ENCODE measurements around the gene ZNF280B. TPM values are rescaled to one million over a fixed set of nuclear protein-coding genes. Genes with fewer than 3 reads are reported as not detected.

The ZNF280B gene
- total RNA-seq, 1 donor from 2014 or later, result 5.0 TPM

DNA sequence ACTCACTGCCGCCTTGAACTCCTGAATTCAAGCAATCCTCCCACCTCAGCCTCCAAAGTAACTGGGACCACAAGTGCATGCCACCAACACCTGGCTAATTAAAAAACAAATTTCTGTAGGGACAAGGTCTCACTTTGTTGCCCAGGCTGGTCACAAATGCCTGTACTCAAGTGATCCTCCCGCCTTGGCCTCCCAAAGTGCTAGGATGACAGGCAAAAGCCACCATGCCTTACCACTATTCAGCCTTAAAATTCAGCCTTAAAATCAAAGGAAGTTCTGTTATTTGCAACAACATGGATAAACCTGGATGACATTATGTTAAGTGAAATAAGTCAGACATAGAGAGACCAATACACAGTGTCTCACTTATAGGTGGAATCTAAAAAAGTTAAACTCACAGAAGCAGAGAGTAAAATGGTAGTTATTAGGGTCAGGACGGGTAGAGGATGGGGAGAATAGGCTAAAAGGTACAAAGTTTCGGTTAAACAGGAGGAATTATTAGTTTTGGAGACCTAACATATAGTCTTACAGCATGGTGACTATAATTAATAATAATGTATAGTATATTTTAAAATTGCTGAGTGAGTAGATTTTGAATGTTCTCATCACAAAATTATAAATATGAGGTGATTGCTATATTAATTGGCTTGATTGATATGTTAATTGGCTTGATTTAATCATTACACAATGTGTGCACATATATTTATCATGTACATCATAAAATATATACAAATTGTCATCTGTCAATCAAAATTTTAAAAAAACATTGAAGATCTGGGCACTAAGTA, 17.8 kb upstream of the ZNF280B start:
- Mint-ChIP-seq H3K27ac (no peak overlapping the region), H3K36me3 (no peaks in the 10 kb centered on the region), H3K4me3 (no peak overlapping the region), H3K9me3 (no peaks in the 10 kb centered on the region), H3K4me1 (ENCODE audit: unreplicated experiment) (no peaks in the 10 kb centered on the region), H3K27me3 (peaks cover 30% of the 10 kb centered on the region)
- TF ChIP-seq, protein P1, sequence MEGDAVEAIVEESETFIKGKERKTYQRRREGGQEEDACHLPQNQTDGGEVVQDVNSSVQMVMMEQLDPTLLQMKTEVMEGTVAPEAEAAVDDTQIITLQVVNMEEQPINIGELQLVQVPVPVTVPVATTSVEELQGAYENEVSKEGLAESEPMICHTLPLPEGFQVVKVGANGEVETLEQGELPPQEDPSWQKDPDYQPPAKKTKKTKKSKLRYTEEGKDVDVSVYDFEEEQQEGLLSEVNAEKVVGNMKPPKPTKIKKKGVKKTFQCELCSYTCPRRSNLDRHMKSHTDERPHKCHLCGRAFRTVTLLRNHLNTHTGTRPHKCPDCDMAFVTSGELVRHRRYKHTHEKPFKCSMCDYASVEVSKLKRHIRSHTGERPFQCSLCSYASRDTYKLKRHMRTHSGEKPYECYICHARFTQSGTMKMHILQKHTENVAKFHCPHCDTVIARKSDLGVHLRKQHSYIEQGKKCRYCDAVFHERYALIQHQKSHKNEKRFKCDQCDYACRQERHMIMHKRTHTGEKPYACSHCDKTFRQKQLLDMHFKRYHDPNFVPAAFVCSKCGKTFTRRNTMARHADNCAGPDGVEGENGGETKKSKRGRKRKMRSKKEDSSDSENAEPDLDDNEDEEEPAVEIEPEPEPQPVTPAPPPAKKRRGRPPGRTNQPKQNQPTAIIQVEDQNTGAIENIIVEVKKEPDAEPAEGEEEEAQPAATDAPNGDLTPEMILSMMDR (conservative IDR thresholded peaks at IDR 0.05), result no peak
- DNase-seq (ENCODE audit: extremely low spot score, unreplicated experiment), result no peak

DNA sequence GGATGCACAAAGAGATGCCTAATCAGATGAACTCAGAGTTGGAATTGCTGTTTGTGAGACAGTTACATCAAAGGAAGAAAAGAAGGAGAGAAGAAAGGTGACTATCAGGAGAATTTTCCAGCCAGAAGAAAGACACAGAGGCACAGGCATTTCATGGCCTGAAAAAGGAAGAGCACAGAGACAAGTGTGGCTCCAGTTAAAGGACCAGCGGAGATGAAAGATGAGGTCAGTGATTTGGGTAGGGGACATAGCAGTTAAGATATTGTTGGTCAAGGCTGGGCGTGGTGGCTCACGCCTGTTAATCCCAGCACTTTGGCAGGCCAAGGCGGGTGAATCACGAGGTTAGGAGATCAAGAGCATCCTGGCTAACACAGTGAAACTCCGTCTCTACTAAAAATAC, 15.0 kb upstream of the ZNF280B start:
- H3K27me3 Mint-ChIP-seq, result peaks cover 33% of the 10 kb centered on the region
- H3K4me1 Mint-ChIP-seq (ENCODE audit: unreplicated experiment), result no peaks in the 10 kb centered on the region
- H3K36me3 Mint-ChIP-seq, result no peaks in the 10 kb centered on the region
- no peak overlapping the region for H3K27ac Mint-ChIP-seq
- DNase-seq (ENCODE audit: extremely low spot score, unreplicated experiment), result no peak
- H3K4me3 Mint-ChIP-seq, result no peak overlapping the region
- TF ChIP-seq, protein P1 (conservative IDR thresholded peaks at IDR 0.05), result no peak
- no peaks in the 10 kb centered on the region for H3K9me3 Mint-ChIP-seq

DNA sequence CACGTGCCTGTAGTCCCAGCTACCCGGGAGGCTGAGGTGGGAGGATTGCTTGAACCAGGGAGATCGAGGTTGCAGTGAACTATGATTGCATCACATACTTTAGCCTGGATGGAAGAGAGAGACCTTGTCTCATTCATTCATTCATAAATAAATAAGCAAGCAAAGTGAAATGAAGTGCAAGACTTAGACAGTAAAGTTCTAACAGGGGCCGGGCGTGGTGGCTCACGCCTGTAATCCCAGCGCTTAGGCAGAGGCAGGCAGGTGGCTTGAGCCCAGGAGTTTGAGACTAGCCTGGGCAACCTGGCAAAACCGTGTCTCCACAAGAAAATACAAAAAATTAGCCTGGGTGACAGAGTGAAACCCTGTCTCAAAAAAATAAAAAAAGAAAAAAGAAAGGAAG, 13.1 kb upstream of the ZNF280B start:
- Mint-ChIP-seq H3K9me3 (no peaks in the 10 kb centered on the region), H3K27me3 (peaks cover 37% of the 10 kb centered on the region), H3K4me1 (ENCODE audit: unreplicated experiment) (no peaks in the 10 kb centered on the region), H3K36me3 (no peaks in the 10 kb centered on the region), H3K27ac (no peak overlapping the region), H3K4me3 (no peak overlapping the region)
- no peak for DNase-seq (ENCODE audit: extremely low spot score, unreplicated experiment)
- TF ChIP-seq, protein P1 (conservative IDR thresholded peaks at IDR 0.05), result no peak

DNA sequence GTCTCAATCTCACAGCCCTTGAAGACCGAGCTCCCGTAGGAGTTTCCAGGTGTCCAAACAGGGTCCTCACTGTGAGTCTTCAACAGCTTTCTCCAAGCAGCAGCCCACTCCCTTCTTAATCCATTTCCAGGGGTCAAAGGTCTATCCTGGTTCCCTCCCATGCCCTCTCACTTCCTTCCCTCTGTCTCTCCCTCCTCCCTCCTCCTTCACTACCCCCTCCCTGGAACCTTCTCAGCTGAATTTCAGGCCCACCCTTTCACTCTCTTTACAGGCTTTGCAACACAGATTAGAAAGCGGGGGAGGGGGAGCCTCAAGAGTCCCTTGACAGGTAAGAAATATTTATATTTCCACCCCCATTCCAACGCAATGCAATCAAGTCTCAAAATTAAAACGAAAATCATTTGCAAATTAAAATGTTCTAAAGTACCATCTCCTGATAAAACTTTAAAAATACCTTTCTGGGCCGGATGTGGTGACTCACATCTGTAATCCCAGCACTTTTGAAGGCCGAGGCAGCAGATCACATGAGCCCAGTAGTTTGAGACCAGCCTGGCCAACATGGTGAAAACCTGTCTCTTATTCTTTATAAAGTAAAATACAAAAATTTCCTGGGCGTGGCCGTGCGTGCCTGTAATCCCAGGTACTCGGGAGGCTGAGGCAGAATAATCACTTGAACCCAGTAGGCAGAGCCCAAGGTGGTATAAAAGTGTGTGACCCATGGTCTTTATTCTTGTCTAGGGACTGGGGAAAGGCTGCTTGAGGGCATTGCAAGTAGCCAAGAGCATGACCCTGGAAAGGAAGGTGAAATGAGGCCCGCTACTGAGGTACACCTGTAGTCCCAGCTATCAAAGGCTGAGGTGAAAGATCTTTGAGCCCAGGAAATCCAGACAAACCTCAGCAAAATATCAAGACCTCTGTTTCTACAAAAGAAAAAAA, 12.4 kb upstream of the ZNF280B start:
- H3K9me3 Mint-ChIP-seq, result no peaks in the 10 kb centered on the region
- peaks cover 38% of the 10 kb centered on the region for H3K27me3 Mint-ChIP-seq
- DNase-seq (ENCODE audit: extremely low spot score, unreplicated experiment), result no peak
- no peak overlapping the region for H3K27ac Mint-ChIP-seq
- no peaks in the 10 kb centered on the region for H3K36me3 Mint-ChIP-seq
- no peak overlapping the region for H3K4me3 Mint-ChIP-seq
- H3K4me1 Mint-ChIP-seq (ENCODE audit: unreplicated experiment), result no peaks in the 10 kb centered on the region
- TF ChIP-seq, protein P1 (conservative IDR thresholded peaks at IDR 0.05), result no peak

DNA sequence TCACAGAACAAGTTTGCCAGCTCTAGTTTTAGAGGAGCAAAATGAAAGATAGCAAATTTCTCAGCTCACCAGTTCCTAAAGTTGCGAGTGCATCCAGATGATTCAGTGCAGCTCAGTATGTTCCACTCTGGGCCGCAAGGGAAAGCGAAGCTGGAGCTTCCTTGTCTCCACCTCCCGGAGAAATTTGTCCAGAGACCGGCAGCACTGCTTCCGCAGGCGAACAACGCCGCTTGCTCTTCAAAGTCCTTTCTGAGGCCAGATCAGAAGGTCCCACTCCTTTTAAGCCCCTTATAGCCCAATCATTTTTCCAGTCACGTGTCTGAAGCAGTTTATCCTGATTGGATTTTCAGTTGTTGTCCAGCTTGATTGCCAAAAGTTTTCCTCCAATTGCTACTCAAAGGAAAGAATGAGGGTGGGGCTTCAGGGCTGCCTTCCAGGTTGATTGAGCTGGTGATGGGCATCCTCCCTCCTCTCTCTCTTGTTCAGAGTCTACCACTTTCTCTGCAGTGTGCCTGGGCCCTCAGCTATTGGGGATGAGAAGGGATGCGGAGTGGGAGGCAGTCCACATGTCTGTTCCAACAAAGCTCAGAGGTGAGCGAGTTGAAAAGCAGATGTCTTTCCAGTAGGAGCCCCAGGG, 11.6 kb upstream of the ZNF280B start, which contains the start of gene ZNF280A:
ZNF280A (minus strand) TSS at position 251 of the 637 bp plus-strand sequence. CDS start 4,640 bp downstream, outside the sequence.
- H3K4me1 Mint-ChIP-seq (ENCODE audit: unreplicated experiment), result no peaks in the 10 kb centered on the region
- no peak within 1 kb of the TSS for H3K27ac Mint-ChIP-seq
- no peaks in the 10 kb centered on the region for H3K36me3 Mint-ChIP-seq
- H3K9me3 Mint-ChIP-seq, result no peaks in the 10 kb centered on the region
- no peak within 1 kb of the TSS for H3K4me3 Mint-ChIP-seq
- peaks cover 40% of the 10 kb centered on the region for H3K27me3 Mint-ChIP-seq
- DNase-seq (ENCODE audit: extremely low spot score, unreplicated experiment), result no peak
- TF ChIP-seq, protein P1 (conservative IDR thresholded peaks at IDR 0.05), result no peak
